MCF 10A (cell line): Measurements from ENCODE around the gene SUGCT. TPM values are rescaled to one million over a fixed set of nuclear protein-coding genes. Genes with fewer than 3 reads are reported as not detected.
"Not testable (repeated sequence)": the region's sequence is repeated elsewhere in the genome, so short reads cannot be mapped to it uniquely, and the experiment has no call there.

Source experiments
- BruUV-seq: library from RNA; stranded (reverse); fragments of 400-500 nt; replicated peaks from 2 replicates; lab custom pipeline; 2021; lab: Mats Ljungman, UMichigan
- CTCF ChIA-PET: fragments of 300-600 bp; sonication (Branson Sonifier 250); formaldehyde crosslinking; extraction: SDS; loops from one replicate; lab custom pipeline; 2021; ENCODE audit warnings: antibody characterized with exemption, inconsistent platforms; lab: Yijun Ruan, JAX
- POLR2A ChIA-PET: fragments of 300-600, 350-650 bp; sonication (Branson Sonifier 250); formaldehyde crosslinking; extraction: SDS; loops from one replicate; lab custom pipeline; 2020; ENCODE audit warnings: antibody characterized with exemption, inconsistent platforms; lab: Yijun Ruan, JAX
- DNase-seq: peaks from one replicate; pipeline ENCODE4 v3.0.0-alpha.2; 2018; ENCODE audit not compliant: unreplicated experiment
- H3K27ac Mint-ChIP-seq: one replicate; pipeline ENCODE4 v1.8.0; 2022; ENCODE audit warnings: mild to moderate bottlenecking, low read depth, mixed read lengths; ENCODE audit not compliant: unreplicated experiment
- H3K27me3 Mint-ChIP-seq: one replicate; pipeline ENCODE4 v1.8.0; 2022; ENCODE audit warnings: mixed read lengths; ENCODE audit not compliant: insufficient read depth, unreplicated experiment
- H3K36me3 Mint-ChIP-seq: one replicate; pipeline ENCODE4 v1.8.0; 2022; ENCODE audit warnings: mild to moderate bottlenecking, moderate library complexity, mixed read lengths; ENCODE audit not compliant: insufficient read depth, unreplicated experiment
- H3K4me1 Mint-ChIP-seq: one replicate; pipeline ENCODE4 v1.8.0; 2022; ENCODE audit warnings: mixed read lengths; ENCODE audit not compliant: insufficient read depth, unreplicated experiment
- H3K4me3 Mint-ChIP-seq: one replicate; pipeline ENCODE4 v1.8.0; 2022; ENCODE audit warnings: mild to moderate bottlenecking, moderate library complexity, mixed read lengths; ENCODE audit not compliant: unreplicated experiment
- H3K9me3 Mint-ChIP-seq: one replicate; pipeline ENCODE4 v1.8.0; 2022; ENCODE audit warnings: mixed read lengths; ENCODE audit not compliant: unreplicated experiment
- CTCF ChIP-seq: fragments of 200-600 bp; IDR thresholded peaks from one replicate; pipeline ENCODE4 v1.8.0; 2022; ENCODE audit warnings: antibody characterized with exemption, mild to moderate bottlenecking; ENCODE audit not compliant: unreplicated experiment
- intact Hi-C: fragments of 100-400 bp; cut with micrococcal nuclease; formaldehyde crosslinking; loops from 2 replicates; pipeline ENCODE4 v1.14.1; 2022
- total RNA-seq: library from RNA; stranded (reverse); gene quantifications from 2 replicates; pipeline ENCODE4 v1.2.3, GENCODE V29; 2022

SUGCT gene
- total RNA-seq, 1 experiment from 2014 or later, result 25.4 TPM

- Mint-ChIP-seq H3K9me3 (no peaks in the 10 kb centered on the region), H3K27me3 (no peaks in the 10 kb centered on the region), H3K36me3 (no peaks in the 10 kb centered on the region), H3K27ac (no peak overlapping the region), H3K4me1 (no peaks in the 10 kb centered on the region), H3K4me3 (no peak overlapping the region)
- TF ChIP-seq CTCF, result no peak
- DNase-seq, result no peak
- CTCF ChIA-PET, result no interaction called here
- intact Hi-C loops, result no loop called here
- no TSS peak for BruUV-seq
- POLR2A ChIA-PET, result no interaction called here
Measured at GRCh38 chr7:40619647-40620046, 484.8 kb downstream of the SUGCT start.

- POLR2A ChIA-PET, result no interaction called here
- H3K36me3 Mint-ChIP-seq, result no peaks in the 10 kb centered on the region
- intact Hi-C loops, result no loop called here
- no peaks in the 10 kb centered on the region for H3K9me3 Mint-ChIP-seq
- H3K27ac Mint-ChIP-seq, result no peak overlapping the region
- no peaks in the 10 kb centered on the region for H3K27me3 Mint-ChIP-seq
- CTCF ChIA-PET, result interaction anchor here (0.6 kb wide), 1 partner anchor 90 kb away, joined by 3 read pairs; no protein-coding TSS in a partner anchor
- BruUV-seq, result no TSS peak
- no peaks in the 10 kb centered on the region for H3K4me1 Mint-ChIP-seq
- no peak overlapping the region for H3K4me3 Mint-ChIP-seq
- no peak for TF ChIP-seq CTCF
- DNase-seq, result no peak
Measured at GRCh38 chr7:40621592-40621998, 486.8 kb downstream of the SUGCT start.

- POLR2A ChIA-PET, result interaction anchor here (0.7 kb wide), 1 partner anchor 93 kb away, joined by 3 read pairs; no protein-coding TSS in a partner anchor
- intact Hi-C loops, result no loop called here
Measured at GRCh38 chr7:40622941-40623501, 488.2 kb downstream of the SUGCT start.

GRCh38 chr7:40623863-40624262 lies 489.1 kb downstream of the SUGCT start:
- no peak overlapping the region for H3K27ac Mint-ChIP-seq
- DNase-seq, result no peak
- TF ChIP-seq CTCF, result no peak
- intact Hi-C loops, result no loop called here
- BruUV-seq, result no TSS peak
- H3K9me3 Mint-ChIP-seq, result no peaks in the 10 kb centered on the region
- POLR2A ChIA-PET, result no interaction called here
- no peak overlapping the region for H3K4me3 Mint-ChIP-seq
- no peaks in the 10 kb centered on the region for H3K36me3 Mint-ChIP-seq
- H3K4me1 Mint-ChIP-seq, result no peaks in the 10 kb centered on the region
- CTCF ChIA-PET, result no interaction called here
- H3K27me3 Mint-ChIP-seq, result no peaks in the 10 kb centered on the region

More at GRCh38 chr7:40622941-40623501, 488.2 kb downstream of the SUGCT start:
- BruUV-seq, result no TSS peak
- DNase-seq, result no peak
- CTCF ChIA-PET, result interaction anchor here (0.5 kb wide), 1 partner anchor 212 kb away, joined by 3 read pairs; no protein-coding TSS in a partner anchor
- Mint-ChIP-seq H3K9me3 (no peaks in the 10 kb centered on the region), H3K27ac (no peak overlapping the region), H3K4me1 (no peaks in the 10 kb centered on the region), H3K4me3 (no peak overlapping the region), H3K36me3 (no peaks in the 10 kb centered on the region), H3K27me3 (no peaks in the 10 kb centered on the region)
- TF ChIP-seq CTCF, result no peak

- H3K27ac Mint-ChIP-seq, H3K9me3 Mint-ChIP-seq, H3K4me3 Mint-ChIP-seq, DNase-seq, BruUV-seq, intact Hi-C loops, POLR2A ChIA-PET, H3K36me3 Mint-ChIP-seq, CTCF ChIA-PET, H3K27me3 Mint-ChIP-seq, H3K4me1 Mint-ChIP-seq: not testable (repeated sequence)
Measured at GRCh38 chr7:40627361-40627760, 492.6 kb downstream of the SUGCT start.
